Measurements from ENCODE around the gene COL21A1.

DNA sequence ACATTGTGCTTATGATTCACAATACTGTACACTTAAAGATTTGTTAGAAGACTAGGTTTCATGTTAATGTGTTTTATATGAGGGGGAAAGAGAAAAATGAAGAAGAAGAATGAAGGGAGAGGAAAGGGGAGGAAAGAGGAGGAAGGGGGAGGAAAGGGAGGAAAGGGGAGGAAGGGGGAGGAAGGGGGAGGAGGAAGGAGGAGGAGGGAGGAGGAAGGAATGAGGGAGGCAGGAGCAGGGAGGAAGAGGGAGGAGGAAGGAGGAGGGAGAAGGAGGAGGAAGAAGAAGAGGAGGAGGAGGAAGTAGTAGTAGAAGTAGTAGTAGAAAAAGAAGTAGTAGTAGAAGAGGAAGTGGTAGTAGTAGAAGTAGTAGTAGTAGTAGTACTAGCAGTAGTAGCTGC lies 70.6 kb downstream of the COL21A1 start:
- TF ChIP-seq, protein P1, sequence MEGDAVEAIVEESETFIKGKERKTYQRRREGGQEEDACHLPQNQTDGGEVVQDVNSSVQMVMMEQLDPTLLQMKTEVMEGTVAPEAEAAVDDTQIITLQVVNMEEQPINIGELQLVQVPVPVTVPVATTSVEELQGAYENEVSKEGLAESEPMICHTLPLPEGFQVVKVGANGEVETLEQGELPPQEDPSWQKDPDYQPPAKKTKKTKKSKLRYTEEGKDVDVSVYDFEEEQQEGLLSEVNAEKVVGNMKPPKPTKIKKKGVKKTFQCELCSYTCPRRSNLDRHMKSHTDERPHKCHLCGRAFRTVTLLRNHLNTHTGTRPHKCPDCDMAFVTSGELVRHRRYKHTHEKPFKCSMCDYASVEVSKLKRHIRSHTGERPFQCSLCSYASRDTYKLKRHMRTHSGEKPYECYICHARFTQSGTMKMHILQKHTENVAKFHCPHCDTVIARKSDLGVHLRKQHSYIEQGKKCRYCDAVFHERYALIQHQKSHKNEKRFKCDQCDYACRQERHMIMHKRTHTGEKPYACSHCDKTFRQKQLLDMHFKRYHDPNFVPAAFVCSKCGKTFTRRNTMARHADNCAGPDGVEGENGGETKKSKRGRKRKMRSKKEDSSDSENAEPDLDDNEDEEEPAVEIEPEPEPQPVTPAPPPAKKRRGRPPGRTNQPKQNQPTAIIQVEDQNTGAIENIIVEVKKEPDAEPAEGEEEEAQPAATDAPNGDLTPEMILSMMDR (IDR thresholded peaks at IDR 0.05; ENCODE audit: low read depth, low read length), result no peak
- no peak for TF ChIP-seq EZH2phosphoT487 (IDR thresholded peaks at IDR 0.05; ENCODE audit: low read depth)

Measured in OCI-LY3 (cell line).